SKM-1 (cell line): Measurements from ENCODE around the gene SLC24A3.

Experiments
- DNase-seq: peaks from one replicate; lab custom pipeline; 2025; ENCODE audit not compliant: unreplicated experiment; lab: John Stamatoyannopoulos, UW

The SLC24A3 gene

GRCh38 chr20:19756761-19757486 lies 544.5 kb downstream of the SLC24A3 start:
- DNase-seq, result no peak

- no peak for DNase-seq
These were observed 545.2 kb downstream of the SLC24A3 start for GRCh38 chr20:19757487-19758132.

- no peak for DNase-seq
These were observed 545.7 kb downstream of the SLC24A3 start, which contains the start of gene RIN2 for GRCh38 chr20:19758133-19758500. TSS of gene RIN2 (plus strand) at chr20:19758258. CDS start at chr20:19889602, 131,344 bp downstream.

GRCh38 chr20:19758501-19759331 lies 546.3 kb downstream of the SLC24A3 start:
- no peak for DNase-seq

- DNase-seq, result no peak
These were observed 547.9 kb downstream of the SLC24A3 start for GRCh38 chr20:19760371-19760721.

GRCh38 chr20:19761326-19761725 lies 548.9 kb downstream of the SLC24A3 start:
- no peak for DNase-seq

GRCh38 chr20:19761841-19762240 lies 549.4 kb downstream of the SLC24A3 start:
- no peak for DNase-seq

- no peak for DNase-seq
These were observed 551.8 kb downstream of the SLC24A3 start for GRCh38 chr20:19764207-19764606.

- DNase-seq, result no peak
These were observed 552.8 kb downstream of the SLC24A3 start for GRCh38 chr20:19765266-19765665.

- no peak for DNase-seq
These were observed 553.5 kb downstream of the SLC24A3 start for GRCh38 chr20:19765913-19766312.

GRCh38 chr20:19767070-19767469 lies 554.6 kb downstream of the SLC24A3 start:
- DNase-seq, result no peak

- no peak for DNase-seq
These were observed 555.9 kb downstream of the SLC24A3 start for GRCh38 chr20:19768325-19768842.

- DNase-seq, result no peak
These were observed 557.1 kb downstream of the SLC24A3 start for GRCh38 chr20:19769507-19769906.

- DNase-seq, result no peak
These were observed 557.9 kb downstream of the SLC24A3 start for GRCh38 chr20:19770375-19770774.

GRCh38 chr20:19771031-19771430 lies 558.6 kb downstream of the SLC24A3 start:
- no peak for DNase-seq
